CD14-positive monocyte (primary cell): ENCODE results near the gene EFCAB10. TPM values are rescaled to one million over a fixed set of nuclear protein-coding genes. Genes with fewer than 3 reads are reported as not detected.
"Not testable (repeated sequence)": the region's sequence is repeated elsewhere in the genome, so short reads cannot be mapped to it uniquely, and the experiment has no call there.

Source experiments
- DNase-seq, 3 donors: peaks; one replicate each; pipeline ENCODE4 v3.0.0-alpha.2; 2011 to 2022
- H2AFZ ChIP-seq: 2 replicates; pipeline ENCODE4 v1.6.0; 2012; ENCODE audit warnings: mild to moderate bottlenecking, low read depth, low read length, inconsistent platforms; ENCODE audit not compliant: insufficient read depth, poor library complexity, severe bottlenecking
- H3K27ac ChIP-seq, 2 donors: 1 replicate in 1 of 2; 2 replicates in 1 of 2; pipeline ENCODE4 v1.5.1; 2012 to 2013; ENCODE audit warnings: low read length in 2 of 2, control low read depth in 1 of 2, inconsistent platforms in 1 of 2, low read depth in 1 of 2, mild to moderate bottlenecking in 1 of 2
- H3K27me3 ChIP-seq, 2 donors: one replicate each; pipeline versions ENCODE4 v1.6.0 to v1.6.1; 2011 to 2013; ENCODE audit warnings: low read length in 2 of 2; ENCODE audit not compliant: control insufficient read depth in 2 of 2, insufficient read depth in 2 of 2
- H3K36me3 ChIP-seq, 2 donors: replicated peaks in 1 of 2; 1 replicate in 1 of 2; 2 replicates in 1 of 2; pipeline versions ENCODE4 v1.5.1 to v1.6.1; 2012 to 2013; ENCODE audit warnings: low read length in 2 of 2, control low read depth in 1 of 2, inconsistent platforms in 1 of 2, mild to moderate bottlenecking in 1 of 2; ENCODE audit not compliant: insufficient read depth in 2 of 2, control insufficient read depth in 1 of 2
- H3K4me1 ChIP-seq, 2 donors: 1 replicate in 1 of 2; 2 replicates in 1 of 2; pipeline versions ENCODE4 v1.5.1 to v1.6.1; 2012 to 2013; ENCODE audit warnings: low read length in 2 of 2, control low read depth in 1 of 2, inconsistent platforms in 1 of 2, mild to moderate bottlenecking in 1 of 2, moderate library complexity in 1 of 2; ENCODE audit not compliant: insufficient read depth in 2 of 2, control insufficient read depth in 1 of 2
- H3K4me2 ChIP-seq: replicated peaks from 2 replicates; pipeline ENCODE3; 2012; ENCODE audit warnings: low read length, moderate library complexity, mild to moderate bottlenecking; ENCODE audit not compliant: poor library complexity, severe bottlenecking; ENCODE audit errors: extremely low read depth
- H3K4me3 ChIP-seq, 3 experiments: fragments of 200-600 bp in 1 of 3; sonication (generic) in 1 of 3; replicated peaks in 1 of 3; 1 replicate in 2 of 3; 2 replicates in 1 of 3; pipeline ENCODE4 v1.5.1; 2011 to 2013; ENCODE audit warnings: low read length in 3 of 3, mild to moderate bottlenecking in 3 of 3, control low read depth in 2 of 3, low read depth in 2 of 3, inconsistent platforms in 1 of 3, moderate library complexity in 1 of 3
- H3K79me2 ChIP-seq: 2 replicates; pipeline ENCODE4 v1.6.0; 2012; ENCODE audit warnings: mild to moderate bottlenecking, control low read depth, inconsistent platforms, low read length, moderate library complexity; ENCODE audit not compliant: insufficient read depth
- H3K9ac ChIP-seq: 2 replicates; pipeline ENCODE4 v1.6.0; 2017; ENCODE audit warnings: low read length, mild to moderate bottlenecking; ENCODE audit not compliant: insufficient read depth, poor library complexity, severe bottlenecking
- H3K9me3 ChIP-seq, 2 donors: replicated peaks in 1 of 2; 1 replicate in 1 of 2; 2 replicates in 1 of 2; pipeline versions ENCODE4 v1.5.1 to v1.6.1; 2012 to 2013; ENCODE audit warnings: low read length in 2 of 2, control low read depth in 1 of 2; ENCODE audit not compliant: control insufficient read depth in 1 of 2, insufficient read depth in 1 of 2
- H4K20me1 ChIP-seq: 2 replicates; pipeline ENCODE4 v1.6.0; 2012; ENCODE audit warnings: mild to moderate bottlenecking, low read length, control low read depth, moderate library complexity; ENCODE audit not compliant: insufficient read depth
- H3K27ac Mint-ChIP-seq, 7 donors: one replicate each; pipeline ENCODE4 v1.8.0; 2020; ENCODE audit warnings: mild to moderate bottlenecking in 7 of 7, mixed read lengths in 7 of 7, moderate library complexity in 6 of 7, inconsistent platforms in 2 of 7
- H3K27me3 Mint-ChIP-seq, 3 donors: one replicate each; pipeline ENCODE4 v1.8.0; 2021 to 2022; ENCODE audit warnings: low read depth in 3 of 3, mild to moderate bottlenecking in 3 of 3, mixed read lengths in 3 of 3, moderate library complexity in 3 of 3, inconsistent platforms in 1 of 3
- H3K36me3 Mint-ChIP-seq, 2 donors: one replicate each; pipeline ENCODE4 v1.8.0; 2020; ENCODE audit warnings: mixed read lengths in 2 of 2, inconsistent platforms in 1 of 2, mild to moderate bottlenecking in 1 of 2
- H3K4me1 Mint-ChIP-seq: one replicate; pipeline ENCODE4 v1.8.0; 2020; ENCODE audit warnings: mild to moderate bottlenecking, mixed read lengths
- H3K4me3 Mint-ChIP-seq, 2 donors: one replicate each; pipeline ENCODE4 v1.8.0; 2020; ENCODE audit warnings: mild to moderate bottlenecking in 2 of 2, mixed read lengths in 2 of 2, moderate library complexity in 1 of 2
- H3K9me3 Mint-ChIP-seq, 7 donors: one replicate each; pipeline ENCODE4 v1.8.0; 2020 to 2022; ENCODE audit warnings: mixed read lengths in 7 of 7, mild to moderate bottlenecking in 6 of 7, moderate library complexity in 6 of 7, inconsistent platforms in 2 of 7
- CTCF ChIP-seq: fragments of 200-600 bp; IDR thresholded peaks from one replicate; pipeline ENCODE4 v1.8.0; 2022; ENCODE audit warnings: antibody characterized with exemption, mild to moderate bottlenecking
- WGBS: methylation state at CpG from one replicate; pipeline ENCODE4 v1.1.5; 2013; ENCODE audit warnings: missing lambda C conversion rate; ENCODE audit not compliant: insufficient coverage; 5-methylcytosine and 5-hydroxymethylcytosine counted together
- intact Hi-C, 2 donors: fragments of 100-400 bp; cut with micrococcal nuclease; formaldehyde crosslinking; loops; one replicate each; pipeline versions ENCODE4 v1.15.0 to v1.15.1; 2023
- polyA plus RNA-seq, 3 donors: library from polyadenylated mRNA; depleted of rRNA in 1 of 3; unstranded in 2 of 3; stranded (reverse) in 1 of 3; fragments of 300-500 nt in 2 of 3; fragments of >200 nt in 1 of 3; fragmentation: Illumina TruSeq in 2 of 3; gene quantifications; 1 replicate in 2 of 3; 2 replicates in 1 of 3; pipeline ENCODE4 v1.2.3, GENCODE V29; 2012 to 2021

The EFCAB10 gene
- polyA plus RNA-seq, 3 donors: not detected

GRCh38 chr7:105524840-105525239 lies 56.5 kb downstream of the EFCAB10 start:
- Histone ChIP-seq H3K27me3 (no peaks in the 10 kb centered on the region), H3K4me3 (no peak overlapping the region), H2AFZ (no peak overlapping the region), H3K4me1 (peaks cover 22 to 27% of the 10 kb centered on the region in 2 donors), H3K79me2 (no peaks in the 10 kb centered on the region), H4K20me1 (no peaks in the 10 kb centered on the region), H3K27ac (no peak overlapping the region), H3K9me3 (no peaks in the 10 kb centered on the region), H3K4me2 (no peak overlapping the region), H3K36me3 (no peaks in the 10 kb centered on the region), H3K9ac (no peak overlapping the region)
- H3K27me3 Mint-ChIP-seq: peaks cover 0 to 4% (median 3%) of the 10 kb centered on the region in 3 donors
- peaks cover 21% of the 10 kb centered on the region for H3K4me1 Mint-ChIP-seq
- no peak overlapping the region for H3K4me3 Mint-ChIP-seq
- TF ChIP-seq CTCF: no peak
- intact Hi-C loops: no loop called here
- H3K27ac Mint-ChIP-seq: no peak overlapping the region
- no peaks in the 10 kb centered on the region for H3K9me3 Mint-ChIP-seq
- no CpG with 5 or more reads among the region's 4 CpGs for WGBS
- no peaks in the 10 kb centered on the region for H3K36me3 Mint-ChIP-seq
- DNase-seq: peak in 2 of 3 donors; percentile 28 to 54

GRCh38 chr7:105524423-105524822 lies 56.9 kb downstream of the EFCAB10 start:
- H3K9me3 ChIP-seq, H3K4me3 Mint-ChIP-seq, H3K36me3 ChIP-seq, H3K9ac ChIP-seq, H4K20me1 ChIP-seq, H3K27ac ChIP-seq, H3K36me3 Mint-ChIP-seq, H3K4me2 ChIP-seq, H3K27me3 ChIP-seq, intact Hi-C loops, H3K79me2 ChIP-seq, H3K9me3 Mint-ChIP-seq, H3K27ac Mint-ChIP-seq, H3K4me3 ChIP-seq, H2AFZ ChIP-seq, H3K27me3 Mint-ChIP-seq, DNase-seq: not testable (repeated sequence)
- 91% methylated on average over 4 of the region's 11 CpGs for WGBS
- H3K4me1 Mint-ChIP-seq: peaks cover 21% of the 10 kb centered on the region
- H3K4me1 ChIP-seq: peaks cover 22 to 27% of the 10 kb centered on the region in 2 donors
